GM21825 (cell line): ENCODE results near the gene PARD3B.

Experiments
- ATAC-seq: cut with Tn5 transposase; IDR thresholded peaks from one replicate; pipeline ENCODE4 v1.9.1; 2021; ENCODE audit warnings: mild to moderate bottlenecking, moderate library complexity; ENCODE audit not compliant: unreplicated experiment

Gene PARD3B

DNA sequence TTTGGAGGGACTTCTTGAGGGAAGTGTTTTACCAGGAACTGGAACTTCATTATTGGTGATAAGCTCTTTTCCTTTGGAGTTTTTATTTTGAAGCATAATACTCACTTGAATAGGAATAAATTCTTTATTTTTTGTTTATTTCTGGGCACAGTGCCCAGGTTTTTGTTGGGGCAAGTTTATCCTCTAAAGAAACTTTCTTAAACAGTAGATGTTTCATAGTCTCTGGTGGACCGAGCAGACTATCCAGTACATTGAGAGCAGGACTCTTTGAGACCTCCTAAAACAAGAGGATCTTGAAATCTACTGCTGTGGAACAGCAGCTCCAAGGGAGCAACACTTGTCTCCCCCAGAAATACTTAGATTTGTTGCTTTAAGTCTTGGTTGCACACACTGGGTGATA is 109.4 kb downstream of the PARD3B start:
- no peak for ATAC-seq

DNA sequence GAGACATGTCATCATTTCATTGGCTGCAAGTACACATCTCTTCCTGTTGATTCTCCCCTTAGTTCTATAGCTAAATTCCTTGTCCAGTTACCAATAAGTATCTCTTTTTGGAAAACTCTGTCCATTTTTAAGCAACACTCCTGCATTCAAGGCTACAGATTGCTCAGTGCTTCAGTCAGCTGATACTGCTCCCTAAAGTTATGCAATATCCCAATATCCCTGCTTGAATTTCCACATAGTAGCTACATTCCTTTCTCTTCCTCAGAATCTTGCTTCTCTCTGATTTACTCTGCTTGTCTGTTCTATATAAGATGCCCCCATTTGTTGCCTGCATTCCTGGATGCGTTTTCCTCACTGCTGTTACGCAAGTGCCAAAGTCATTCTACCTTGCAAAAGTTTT is 109.8 kb downstream of the PARD3B start:
- ATAC-seq, result no peak

DNA sequence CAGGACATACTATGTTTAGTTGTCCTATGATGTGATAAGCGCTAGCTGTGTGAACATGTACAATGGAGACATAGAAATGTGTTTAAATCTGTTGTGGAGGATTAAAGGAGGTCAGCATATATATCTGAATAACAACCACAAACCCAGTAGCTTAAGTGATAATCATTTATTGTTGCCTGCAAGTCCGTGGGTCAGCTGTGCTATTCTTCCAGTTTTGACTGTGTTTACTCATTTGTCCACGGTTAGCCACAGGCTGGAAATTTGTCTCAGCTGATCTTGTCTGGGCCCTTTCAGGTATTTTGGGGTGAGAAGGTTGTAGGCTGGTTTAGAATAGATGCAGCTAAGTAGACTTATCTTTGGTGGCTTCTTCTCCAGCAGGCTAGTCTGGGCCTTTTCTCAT is 110.4 kb downstream of the PARD3B start:
- no peak for ATAC-seq

DNA sequence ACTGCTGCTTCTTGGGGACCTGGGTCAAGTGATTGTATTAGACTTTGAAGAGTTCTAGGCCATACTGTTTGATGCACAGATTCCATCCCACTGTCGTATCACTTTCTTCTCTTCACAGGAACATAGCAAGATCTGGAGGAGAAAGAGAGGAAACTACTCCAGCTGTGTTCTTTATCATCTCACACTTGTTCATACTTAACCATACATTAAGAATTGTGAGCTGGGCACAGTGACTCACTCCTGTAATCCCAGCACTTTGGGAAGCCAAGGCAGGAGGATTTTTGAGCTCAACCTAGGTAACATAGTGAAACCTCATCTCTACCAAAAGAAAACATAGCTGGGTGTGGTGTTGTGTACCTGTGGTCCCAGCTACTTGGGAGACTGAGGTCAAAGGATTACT is 111.7 kb downstream of the PARD3B start:
- no peak for ATAC-seq

DNA sequence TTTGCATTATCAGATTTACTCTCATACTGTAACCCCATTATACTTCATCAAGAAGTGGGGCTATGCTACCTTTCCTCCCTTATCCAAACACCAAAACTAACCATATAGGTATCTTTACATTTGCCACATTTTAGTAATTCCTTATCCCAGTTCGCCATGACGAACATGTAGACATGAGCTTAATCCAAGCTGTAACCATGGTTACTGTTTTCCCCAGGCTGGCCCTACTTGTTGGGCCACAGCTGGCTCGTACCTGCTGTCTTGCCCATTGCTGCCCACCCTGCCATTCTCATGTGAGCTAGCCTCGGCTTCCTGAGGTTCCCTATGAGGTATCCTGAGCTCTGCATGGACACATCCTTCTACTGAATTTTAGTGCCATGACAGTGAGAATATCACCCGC is 117.7 kb downstream of the PARD3B start:
- no peak for ATAC-seq

DNA sequence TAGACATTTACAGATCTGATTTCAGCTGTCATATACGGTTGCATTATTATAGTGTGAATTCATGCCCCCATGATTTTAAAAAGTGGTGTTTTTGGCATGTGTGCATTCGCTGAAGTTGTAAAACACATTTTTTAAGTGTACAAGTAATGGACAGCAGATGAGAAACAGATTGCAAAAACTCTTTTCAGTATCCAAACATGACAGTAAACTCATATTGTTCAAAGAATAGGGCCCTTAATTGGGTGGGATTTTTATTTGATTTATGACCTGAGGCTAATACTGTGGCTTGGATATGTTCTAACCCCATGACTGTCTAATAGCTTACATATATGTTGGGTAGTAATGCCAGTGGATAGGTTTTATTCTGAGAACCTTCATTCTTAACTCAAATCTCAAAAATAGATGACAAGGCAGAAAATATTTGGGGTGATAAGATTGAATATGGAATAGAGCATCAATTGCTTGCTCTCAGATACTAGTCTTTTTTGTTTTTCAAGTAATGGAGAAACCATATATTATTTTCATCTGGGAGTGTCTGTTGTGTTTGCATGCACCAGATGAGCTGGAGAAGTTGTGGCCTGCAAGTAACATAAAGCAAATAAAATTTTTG is 118.6 kb downstream of the PARD3B start:
- no peak for ATAC-seq

DNA sequence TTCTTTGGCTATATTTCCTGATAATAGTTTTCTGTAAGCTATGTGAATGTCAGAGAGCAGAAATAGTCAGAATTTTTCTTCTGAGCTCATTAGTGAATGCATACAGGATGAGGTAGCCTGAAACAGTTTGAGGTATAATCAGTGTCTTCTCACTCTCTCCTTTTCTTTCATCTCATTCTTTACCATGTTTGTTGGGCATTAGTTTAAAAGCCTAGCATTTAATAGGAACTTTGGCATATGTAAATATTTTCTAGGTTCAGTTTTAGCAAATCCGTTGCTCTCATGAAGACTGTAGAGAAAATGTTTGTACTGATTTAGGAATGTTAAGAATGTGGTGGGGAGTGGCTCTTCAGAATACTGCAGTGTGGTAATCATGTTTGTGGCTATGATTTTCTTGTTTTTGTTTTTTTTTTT is 119.4 kb downstream of the PARD3B start:
- ATAC-seq, result no peak

DNA sequence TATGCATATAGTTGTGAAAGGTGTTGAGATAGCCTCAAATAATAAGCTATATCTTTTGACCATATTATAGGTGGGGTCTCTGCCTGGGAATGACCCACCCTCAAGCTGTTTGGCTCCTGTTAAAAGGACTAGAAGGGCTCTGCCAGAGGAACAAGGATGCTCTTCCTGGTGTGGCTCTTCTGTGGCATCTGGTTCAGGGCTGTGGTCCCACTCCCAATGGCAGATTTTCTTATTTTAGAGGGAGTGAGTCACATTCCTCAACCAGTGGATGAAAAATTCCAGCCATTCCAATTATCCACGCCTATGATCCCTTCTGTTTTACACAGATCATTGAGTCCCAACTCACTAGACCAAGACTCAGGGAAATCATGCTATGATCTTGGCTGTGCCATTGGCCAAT is 119.9 kb downstream of the PARD3B start:
- no peak for ATAC-seq

DNA sequence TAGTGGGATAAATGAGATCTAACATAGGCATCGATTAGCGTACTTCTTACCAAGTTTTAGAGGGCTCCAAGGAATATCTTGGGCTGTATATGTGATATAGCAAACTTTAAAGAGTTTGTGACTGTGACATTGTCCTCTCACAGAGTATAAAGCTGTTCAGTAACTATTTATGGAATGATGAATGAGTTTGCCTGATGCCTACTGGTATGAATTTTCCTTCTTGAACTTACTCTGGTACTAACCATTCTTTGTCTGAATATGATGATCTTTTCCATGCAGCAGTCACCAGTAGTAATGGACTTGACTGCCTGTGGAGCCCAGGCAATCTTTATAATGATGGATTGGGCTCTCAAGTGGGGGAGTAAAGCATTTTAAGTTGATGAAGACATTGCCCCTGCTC is 120.5 kb downstream of the PARD3B start:
- ATAC-seq, result no peak

DNA sequence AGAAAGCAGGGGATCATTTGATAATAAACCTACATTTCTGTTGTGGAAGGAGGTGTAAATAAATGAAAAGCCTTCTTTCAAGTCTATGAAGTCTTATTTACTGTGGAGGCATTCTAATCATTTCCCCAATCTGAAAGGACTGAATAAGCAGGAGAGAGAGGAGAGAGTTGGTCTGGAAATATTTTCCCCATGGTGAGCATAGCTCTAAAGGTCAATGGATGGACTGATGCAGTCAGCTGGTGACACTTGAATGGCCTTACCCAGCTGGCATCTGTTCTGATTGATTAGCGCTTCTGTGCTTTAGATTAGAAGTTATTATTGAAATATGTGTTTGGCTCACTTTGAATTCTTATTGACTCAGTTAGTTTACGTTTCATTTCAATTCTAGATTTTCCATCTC is 122.7 kb downstream of the PARD3B start:
- no peak for ATAC-seq

DNA sequence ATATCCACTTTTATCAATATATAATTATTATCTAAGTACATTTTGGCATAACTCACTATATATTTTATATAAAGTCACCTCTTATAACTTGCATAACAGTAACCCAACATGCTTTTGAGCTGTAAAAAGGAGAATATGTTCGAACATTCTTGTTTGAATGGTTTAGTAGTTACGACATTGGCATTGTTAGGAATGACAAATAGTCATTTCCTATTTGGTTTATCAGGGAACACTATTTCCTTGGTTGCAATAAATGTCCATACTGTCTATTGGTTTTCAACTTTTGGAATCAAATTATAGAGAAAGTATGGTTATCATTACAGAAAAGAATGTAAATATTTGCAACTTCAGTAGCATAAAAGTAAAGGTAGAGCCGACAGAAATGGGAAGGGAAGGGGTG is 124.1 kb downstream of the PARD3B start:
- no peak for ATAC-seq

DNA sequence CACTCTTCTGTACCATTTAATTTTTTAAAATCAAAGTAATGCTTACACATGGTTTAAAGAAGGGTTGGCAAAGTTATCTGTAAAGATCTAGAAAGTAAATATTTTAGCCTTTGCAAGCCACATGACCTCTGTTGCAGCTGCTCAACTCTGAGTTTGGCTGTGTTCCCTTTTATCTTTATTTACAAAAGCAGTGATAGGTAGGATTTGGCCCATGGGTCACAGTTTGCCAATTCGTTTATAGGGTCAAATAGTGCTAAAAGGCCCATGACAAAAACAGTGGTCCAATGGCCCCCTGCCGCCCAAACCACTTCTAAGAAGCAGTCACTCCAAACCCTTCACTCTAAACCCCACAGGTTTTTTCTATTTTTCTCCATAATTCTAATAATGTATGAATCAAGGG is 124.8 kb downstream of the PARD3B start:
- no peak for ATAC-seq

DNA sequence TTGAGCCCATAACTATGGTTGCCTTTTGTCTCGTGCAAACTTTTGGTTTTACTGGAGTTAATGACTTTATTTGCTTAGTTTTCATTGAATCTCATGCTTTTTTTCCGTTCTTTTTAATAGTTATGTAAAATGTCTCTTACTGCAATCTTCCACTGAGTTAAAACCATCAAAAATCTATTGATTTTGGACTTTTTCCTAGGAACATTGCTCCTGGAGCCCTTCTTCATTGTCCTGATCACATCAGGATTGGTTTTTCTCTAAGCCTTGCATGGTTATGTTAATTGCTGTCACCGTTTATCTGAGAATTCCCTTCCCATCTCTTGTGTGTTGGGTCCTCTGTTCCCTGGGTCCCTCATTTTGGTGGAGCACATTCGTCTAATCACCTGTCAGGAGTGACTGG is 125.5 kb downstream of the PARD3B start:
- no peak for ATAC-seq

DNA sequence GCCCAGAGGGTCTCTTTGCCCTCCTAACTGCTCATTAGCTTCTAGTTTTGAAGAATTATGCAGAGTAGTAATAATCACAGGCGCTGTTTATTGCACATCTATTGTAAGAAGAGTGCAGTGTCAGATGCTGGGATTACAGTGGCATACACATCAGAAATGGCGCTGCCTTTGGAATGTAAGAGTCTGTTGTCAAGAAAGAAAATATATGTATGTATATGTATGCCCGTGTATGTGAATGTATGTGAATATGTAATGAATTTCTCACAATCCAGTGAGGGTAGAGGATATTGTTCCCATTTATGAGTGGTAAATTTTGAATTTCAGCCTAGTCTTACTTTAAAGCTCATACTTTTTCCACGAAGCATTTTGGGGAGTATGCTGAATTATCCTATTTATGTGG is 127.5 kb downstream of the PARD3B start:
- no peak for ATAC-seq

DNA sequence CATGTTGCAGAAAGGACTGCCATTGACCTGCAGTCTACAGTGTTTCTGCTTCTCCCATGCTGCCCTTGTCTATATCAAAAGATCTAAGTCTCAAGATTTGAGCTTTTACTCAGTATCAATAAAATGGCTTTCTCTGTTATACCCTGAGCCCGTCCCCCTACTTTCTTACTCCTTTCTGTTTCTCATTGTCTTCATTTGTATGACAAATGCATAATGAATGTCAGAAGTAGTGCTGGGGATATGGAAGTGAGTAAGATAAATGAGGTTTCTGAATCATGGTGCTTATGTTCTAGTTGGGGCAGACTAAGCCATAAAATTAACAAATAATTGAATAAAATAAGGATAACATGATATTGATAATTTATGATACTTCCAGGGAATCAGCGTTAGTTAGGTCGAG is 128.6 kb downstream of the PARD3B start:
- no peak for ATAC-seq

DNA sequence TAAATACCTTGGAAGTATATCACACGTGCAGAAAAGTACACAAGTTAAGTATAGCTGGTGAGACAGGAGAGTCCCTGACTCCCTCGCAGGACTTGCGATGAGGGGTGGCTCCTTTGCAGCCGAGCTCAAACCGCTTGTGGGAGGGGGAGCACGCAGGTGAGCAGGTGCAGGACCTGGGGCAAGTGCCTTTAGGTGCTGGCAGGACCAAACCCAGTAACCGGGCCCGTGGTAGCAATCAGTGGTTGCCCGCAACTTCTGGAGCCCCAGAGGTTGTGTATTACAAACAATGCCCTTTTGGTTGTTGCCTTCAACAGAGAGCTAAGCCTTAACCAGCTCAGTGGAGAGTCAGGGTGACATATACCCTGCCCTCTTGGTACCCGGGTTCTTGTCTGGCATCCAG is 132.8 kb downstream of the PARD3B start:
- no peak for ATAC-seq

DNA sequence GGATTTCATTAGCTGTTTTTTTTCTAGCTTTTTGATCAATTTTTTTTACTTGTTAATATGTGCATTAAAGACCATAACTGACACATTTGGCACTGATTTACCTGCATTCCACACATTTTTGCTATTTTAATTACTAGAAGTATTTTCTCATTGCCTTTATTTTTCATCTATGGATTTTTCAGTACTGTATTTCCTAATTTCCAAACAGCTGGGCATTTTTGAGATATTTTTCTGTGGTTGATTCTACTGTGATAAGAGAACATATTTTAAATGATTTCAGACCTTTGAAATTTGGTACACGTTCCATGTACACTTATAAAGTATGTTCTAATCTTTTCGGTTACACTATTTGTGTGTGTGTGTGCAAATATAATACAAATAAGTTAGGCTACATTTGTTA is 135.3 kb downstream of the PARD3B start:
- no peak for ATAC-seq

DNA sequence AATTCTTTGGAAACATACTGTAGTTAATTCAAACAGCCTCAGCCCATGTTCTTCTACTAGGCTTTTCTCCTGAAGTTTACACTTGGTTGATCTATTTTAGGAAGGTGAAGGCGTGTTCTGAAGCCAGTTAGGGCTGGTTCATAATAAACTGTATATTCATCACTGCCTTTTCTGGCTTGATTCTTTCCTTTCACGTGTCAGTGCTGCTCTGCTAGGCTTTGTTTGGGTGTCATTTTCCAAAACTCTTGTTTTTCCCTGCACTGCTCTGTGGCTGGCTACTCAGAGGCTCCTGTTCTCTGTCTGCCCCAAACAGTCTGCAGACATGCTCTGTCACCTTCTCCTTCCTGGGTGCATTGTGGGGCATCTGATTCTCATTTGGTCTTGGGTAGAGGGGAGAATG is 136.1 kb downstream of the PARD3B start:
- ATAC-seq, result no peak

DNA sequence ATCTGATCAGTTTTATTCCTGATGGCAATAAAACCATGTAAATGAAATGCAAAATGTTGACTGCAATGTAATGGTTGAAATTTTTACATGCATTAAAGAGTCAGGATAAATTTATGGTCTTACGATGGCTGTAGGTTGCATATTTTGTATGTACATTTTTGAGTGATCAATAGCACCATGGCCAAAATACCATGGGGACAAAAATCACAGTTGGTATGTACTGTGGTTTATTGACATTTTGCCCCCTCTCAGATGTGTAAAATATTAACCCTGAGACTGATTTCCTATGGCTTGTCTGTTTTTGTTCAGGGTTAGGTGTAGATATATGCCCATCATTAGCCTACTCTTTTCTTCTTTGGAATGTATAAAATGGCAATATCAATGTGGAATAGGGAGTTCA is 138.1 kb downstream of the PARD3B start:
- no peak for ATAC-seq

DNA sequence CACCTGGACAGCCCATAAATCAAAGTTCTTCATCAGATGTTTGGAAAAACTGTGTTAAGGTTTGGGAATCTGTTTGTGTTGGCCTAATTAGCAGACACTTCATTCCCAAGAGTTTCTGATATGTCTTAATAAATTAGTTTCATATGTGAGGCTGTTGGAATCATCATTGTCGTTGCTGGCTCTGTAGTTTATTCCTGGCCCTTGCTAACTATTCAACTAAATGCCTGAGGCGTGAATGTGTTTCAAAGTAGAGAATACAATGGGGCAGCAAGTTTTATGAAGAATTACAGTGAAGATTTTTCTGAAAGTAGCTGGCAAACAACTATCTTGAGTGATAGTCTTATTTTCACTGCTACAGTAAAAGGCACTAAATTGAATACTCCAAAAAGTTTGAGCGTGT is 141.1 kb downstream of the PARD3B start:
- ATAC-seq, result no peak

DNA sequence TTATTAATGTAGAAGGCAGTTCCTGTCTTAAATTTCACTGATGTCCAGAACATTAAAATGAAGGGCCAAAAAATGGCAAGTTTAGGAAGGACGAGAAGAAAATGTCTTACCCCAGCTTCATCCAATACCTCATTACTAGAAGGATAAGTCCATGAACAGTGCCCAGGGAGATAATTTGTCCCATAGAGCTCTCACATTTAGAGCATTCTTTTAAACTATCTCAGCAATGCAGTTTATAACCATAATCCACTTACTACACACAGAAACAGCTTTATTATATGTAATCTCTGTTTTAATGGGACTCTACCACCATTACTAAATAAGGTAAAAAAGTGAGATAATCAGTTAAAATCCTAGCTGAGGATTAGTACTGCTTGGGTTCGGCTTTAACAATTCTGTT is 142.5 kb downstream of the PARD3B start:
- no peak for ATAC-seq

DNA sequence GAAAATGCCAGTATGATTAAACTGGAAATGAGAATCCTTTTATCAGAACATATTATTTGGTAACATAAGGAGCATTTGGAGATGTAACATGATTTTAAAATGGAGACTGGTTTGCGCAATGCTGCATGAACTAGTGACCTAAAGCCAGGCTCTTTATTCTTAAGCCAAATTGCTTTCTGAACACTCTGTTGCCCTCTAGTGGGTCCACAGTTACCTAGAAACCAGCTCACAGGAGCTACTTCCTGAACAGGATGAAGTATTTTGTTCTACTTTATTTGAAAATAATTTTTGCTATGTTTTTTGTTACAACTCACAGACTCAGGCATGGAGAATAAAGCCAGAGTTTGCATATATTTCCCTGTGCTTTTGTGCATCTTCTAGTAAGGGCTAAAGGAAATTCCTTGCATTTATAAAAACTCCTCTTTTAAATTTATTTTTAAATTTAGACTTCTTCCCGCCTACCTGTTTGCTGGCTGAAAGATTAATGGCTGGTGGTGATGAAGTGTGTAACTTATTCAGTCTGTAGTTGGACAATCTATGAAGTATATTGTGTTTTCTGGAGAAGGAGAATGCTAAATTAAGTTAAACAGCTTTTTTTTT is 146.7 kb downstream of the PARD3B start:
- no peak for ATAC-seq

DNA sequence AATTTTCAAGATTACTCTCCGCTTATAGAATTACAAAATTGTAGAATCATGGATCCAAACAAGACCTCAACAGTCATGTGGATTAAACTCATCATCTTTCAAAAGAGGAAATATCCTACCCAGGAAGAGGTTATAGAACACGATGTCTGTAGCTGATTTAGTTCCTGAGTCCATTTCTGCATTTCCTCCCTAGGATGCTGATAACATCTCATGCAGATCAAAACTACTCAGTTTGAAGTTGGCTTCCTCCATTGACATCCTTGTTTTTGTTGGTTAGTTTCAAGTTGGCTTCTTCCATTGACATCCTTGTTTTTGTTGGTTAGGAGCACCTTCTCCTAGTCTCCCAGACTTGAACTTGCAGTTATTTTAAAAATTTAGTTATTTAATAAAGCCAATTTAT is 147.5 kb downstream of the PARD3B start:
- ATAC-seq, result no peak
